Natural killer cell (primary cell): ENCODE data around the gene NCR1. TPM values are rescaled to one million over a fixed set of nuclear protein-coding genes. Genes with fewer than 3 reads are reported as not detected.
A peak's percentile ranks its signal among the peaks of the same experiment; 100 is the strongest.

Source experiments
- ATAC-seq, 3 donors: fragments of 150-1000 bp in 2 of 3; fragments of 200-7000 bp in 1 of 3; cut with Tn5 transposase; 1 replicate in 1 of 3; 2 replicates in 2 of 3; pipeline ENCODE4 v1.10.0; 2021; ENCODE audit warnings: mild to moderate bottlenecking in 2 of 3, moderate library complexity in 2 of 3
- DNase-seq, 2 donors: peaks; one replicate each; pipeline versions ENCODE4 v3.0.0 to v3.0.0-alpha.2; 2013 to 2021; ENCODE audit warnings: mixed read lengths in 1 of 2
- H3K27ac ChIP-seq: one replicate; pipeline ENCODE4 v1.5.1; 2013; ENCODE audit warnings: mild to moderate bottlenecking, low read length
- H3K27me3 ChIP-seq: one replicate; pipeline ENCODE4 v1.6.1; 2013; ENCODE audit warnings: low read length; ENCODE audit not compliant: control insufficient read depth, insufficient read depth
- H3K36me3 ChIP-seq: one replicate; pipeline ENCODE4 v1.6.1; 2013; ENCODE audit warnings: low read length; ENCODE audit not compliant: control insufficient read depth, insufficient read depth
- H3K4me1 ChIP-seq: one replicate; pipeline ENCODE4 v1.6.1; 2013; ENCODE audit warnings: low read length; ENCODE audit not compliant: control insufficient read depth, insufficient read depth
- H3K4me3 ChIP-seq: one replicate; pipeline ENCODE4 v1.5.1; 2013; ENCODE audit warnings: low read length
- H3K9me3 ChIP-seq: one replicate; pipeline ENCODE4 v1.6.1; 2013; ENCODE audit warnings: low read length; ENCODE audit not compliant: control insufficient read depth, insufficient read depth
- H3K27ac Mint-ChIP-seq, 2 donors: one replicate each; pipeline ENCODE4 v1.8.0; 2022; ENCODE audit warnings: mild to moderate bottlenecking in 2 of 2, mixed read lengths in 2 of 2, moderate library complexity in 1 of 2
- H3K27me3 Mint-ChIP-seq, 2 donors: one replicate each; pipeline ENCODE4 v1.8.0; 2022; ENCODE audit warnings: low read depth in 2 of 2, mixed read lengths in 2 of 2
- H3K36me3 Mint-ChIP-seq: one replicate; pipeline ENCODE4 v1.8.0; 2022; ENCODE audit warnings: mixed read lengths
- H3K4me1 Mint-ChIP-seq, 2 donors: one replicate each; pipeline ENCODE4 v1.8.0; 2022; ENCODE audit warnings: mixed read lengths in 2 of 2
- H3K4me3 Mint-ChIP-seq: one replicate; pipeline ENCODE4 v1.8.0; 2022; ENCODE audit warnings: mild to moderate bottlenecking, moderate library complexity, mixed read lengths
- H3K9me3 Mint-ChIP-seq, 2 donors: one replicate each; pipeline ENCODE4 v1.8.0; 2022; ENCODE audit warnings: mixed read lengths in 2 of 2
- WGBS: methylation state at CpG from one replicate; pipeline ENCODE4 v1.1.7; 2013; ENCODE audit warnings: missing lambda C conversion rate; ENCODE audit not compliant: insufficient coverage; 5-methylcytosine and 5-hydroxymethylcytosine counted together
- intact Hi-C: fragments of 100-400 bp; cut with micrococcal nuclease; formaldehyde crosslinking; loops from one replicate; pipeline ENCODE4 v1.14.2; 2022
- total RNA-seq, 4 donors: library from RNA; stranded (reverse); fragments of 120-200 nt in 1 of 4; gene quantifications; one replicate each; pipeline versions ENCODE4 v1.2.3 to v1.2.4, GENCODE V29; 2013 to 2022
- TF ChIP-seq, protein P1 (sequence below): fragments of 200-600 bp; IDR thresholded peaks from one replicate; pipeline ENCODE4 v1.8.0; 2022; ENCODE audit warnings: antibody characterized with exemption

The NCR1 gene
- total RNA-seq, 3 donors from 2014 or later (not counting 1 experiment from before 2014, with no cell fraction given) = 213 to 342 (median 244) TPM

- TF ChIP-seq, protein P1, sequence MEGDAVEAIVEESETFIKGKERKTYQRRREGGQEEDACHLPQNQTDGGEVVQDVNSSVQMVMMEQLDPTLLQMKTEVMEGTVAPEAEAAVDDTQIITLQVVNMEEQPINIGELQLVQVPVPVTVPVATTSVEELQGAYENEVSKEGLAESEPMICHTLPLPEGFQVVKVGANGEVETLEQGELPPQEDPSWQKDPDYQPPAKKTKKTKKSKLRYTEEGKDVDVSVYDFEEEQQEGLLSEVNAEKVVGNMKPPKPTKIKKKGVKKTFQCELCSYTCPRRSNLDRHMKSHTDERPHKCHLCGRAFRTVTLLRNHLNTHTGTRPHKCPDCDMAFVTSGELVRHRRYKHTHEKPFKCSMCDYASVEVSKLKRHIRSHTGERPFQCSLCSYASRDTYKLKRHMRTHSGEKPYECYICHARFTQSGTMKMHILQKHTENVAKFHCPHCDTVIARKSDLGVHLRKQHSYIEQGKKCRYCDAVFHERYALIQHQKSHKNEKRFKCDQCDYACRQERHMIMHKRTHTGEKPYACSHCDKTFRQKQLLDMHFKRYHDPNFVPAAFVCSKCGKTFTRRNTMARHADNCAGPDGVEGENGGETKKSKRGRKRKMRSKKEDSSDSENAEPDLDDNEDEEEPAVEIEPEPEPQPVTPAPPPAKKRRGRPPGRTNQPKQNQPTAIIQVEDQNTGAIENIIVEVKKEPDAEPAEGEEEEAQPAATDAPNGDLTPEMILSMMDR = no peak
- H3K36me3 ChIP-seq = no peaks in the 10 kb centered on the region
- Mint-ChIP-seq H3K27me3 (peaks cover 4 to 9% of the 10 kb centered on the region in 2 donors), H3K9me3 (no peaks in the 10 kb centered on the region), H3K4me3 (no peak overlapping the region), H3K4me1 (peaks cover 17 to 22% of the 10 kb centered on the region in 2 donors), H3K27ac (no peak overlapping the region), H3K36me3 (no peaks in the 10 kb centered on the region)
- H3K27me3 ChIP-seq = peaks cover 5% of the 10 kb centered on the region
- H3K27ac ChIP-seq = no peak overlapping the region
- H3K4me3 ChIP-seq = no peak overlapping the region
- H3K9me3 ChIP-seq = no peaks in the 10 kb centered on the region
- 70% methylated on average over 6 of the region's 6 CpGs for WGBS
- no peak for ATAC-seq
- peaks cover 32% of the 10 kb centered on the region for H3K4me1 ChIP-seq
- intact Hi-C loops = loop anchor here (1.0 to 10.0 kb wide), 4 partner anchors 35 to 535 kb away; no protein-coding TSS in a partner anchor
- no peak for DNase-seq
Observed at GRCh38 chr19:54881884-54882283, 24.1 kb upstream of the NCR1 start.

GRCh38 chr19:54882758-54883157 is 23.2 kb upstream of the NCR1 start:
- Histone ChIP-seq H3K27ac (peak overlapping the region; percentile 80), H3K4me3 (no peak overlapping the region), H3K36me3 (no peaks in the 10 kb centered on the region), H3K27me3 (peaks cover 5% of the 10 kb centered on the region), H3K9me3 (no peaks in the 10 kb centered on the region), H3K4me1 (peaks cover 32% of the 10 kb centered on the region)
- WGBS = 35% methylated on average over 7 of the region's 7 CpGs
- Mint-ChIP-seq H3K36me3 (no peaks in the 10 kb centered on the region), H3K27ac (peak overlapping the region; percentile 71 to 86), H3K4me1 (peaks cover 17 to 18% of the 10 kb centered on the region in 2 donors), H3K4me3 (peak overlapping the region; percentile 75), H3K9me3 (no peaks in the 10 kb centered on the region), H3K27me3 (peaks cover 4 to 9% of the 10 kb centered on the region in 2 donors)
- intact Hi-C loops = loop anchor here (2.0 to 10.0 kb wide), 3 partner anchors 132 to 535 kb away; no protein-coding TSS in a partner anchor
- ATAC-seq = peak; percentile 86 to 89 (median 86)
- TF ChIP-seq, protein P1 = peak; percentile 50
- peak; percentile 21 to 50 for DNase-seq

- Mint-ChIP-seq H3K36me3 (no peaks in the 10 kb centered on the region), H3K4me1 (peaks cover 17 to 18% of the 10 kb centered on the region in 2 donors), H3K27me3 (peaks cover 4 to 9% of the 10 kb centered on the region in 2 donors), H3K9me3 (no peaks in the 10 kb centered on the region), H3K4me3 (peak overlapping the region; percentile 75), H3K27ac (peak overlapping the region; percentile 71 to 86)
- intact Hi-C loops = loop anchor here (2.0 to 10.0 kb wide), 3 partner anchors 132 to 534 kb away; no protein-coding TSS in a partner anchor
- Histone ChIP-seq H3K4me1 (peaks cover 32% of the 10 kb centered on the region), H3K36me3 (no peaks in the 10 kb centered on the region), H3K27ac (peak overlapping the region; percentile 80), H3K9me3 (no peaks in the 10 kb centered on the region), H3K27me3 (peaks cover 5% of the 10 kb centered on the region), H3K4me3 (no peak overlapping the region)
- TF ChIP-seq, protein P1 = no peak
- WGBS = 57% methylated on average over 9 of the region's 9 CpGs
- DNase-seq (no peak), ATAC-seq (peak in 2 of 3 donors; percentile 14 to 16)
Observed at GRCh38 chr19:54883228-54883627, 22.7 kb upstream of the NCR1 start.

- TF ChIP-seq, protein P1 = no peak
- Mint-ChIP-seq H3K27ac (no peak overlapping the region), H3K9me3 (no peaks in the 10 kb centered on the region), H3K27me3 (no peaks in the 10 kb centered on the region), H3K4me3 (no peak overlapping the region), H3K4me1 (peaks cover 3 to 4% of the 10 kb centered on the region in 2 donors), H3K36me3 (no peaks in the 10 kb centered on the region)
- Histone ChIP-seq H3K36me3 (no peaks in the 10 kb centered on the region), H3K27me3 (no peaks in the 10 kb centered on the region), H3K4me3 (no peak overlapping the region), H3K27ac (no peak overlapping the region), H3K9me3 (no peaks in the 10 kb centered on the region), H3K4me1 (peaks cover 9% of the 10 kb centered on the region)
- intact Hi-C loops = loop anchor here (10.0 kb wide), 1 partner anchor 127 kb away; no protein-coding TSS in a partner anchor
- DNase-seq (no peak), ATAC-seq (no peak)
- WGBS = 91% methylated on average over 6 of the region's 10 CpGs
Observed at GRCh38 chr19:54888239-54888638, 17.7 kb upstream of the NCR1 start.
